ENCODE results near the gene SHISAL2B. TPM values are rescaled to one million over a fixed set of nuclear protein-coding genes. Genes with fewer than 3 reads are reported as not detected.
A peak's percentile ranks its signal among the peaks of the same experiment; 100 is the strongest.

The SHISAL2B gene
- total RNA-seq, 4 donors from 2014 or later = not detected

GRCh38 chr5:64766941-64767340, 76.6 kb downstream of the SHISAL2B start:
- H3K27ac ChIP-seq (replicated peaks in 1 of 4) = no peak overlapping the region
- H3K4me3 ChIP-seq = peak overlapping the region; percentile 65 to 89 (median 85)
- WGBS = 84% methylated on average over 2 of the region's 2 CpGs
- TF ChIP-seq POLR2AphosphoS5 (IDR thresholded peaks at IDR 0.05) (no peak), EP300 (IDR thresholded peaks at IDR 0.05) (no peak), POLR2A (IDR thresholded peaks at IDR 0.05; ENCODE audit: low read depth) (no peak)
- intact Hi-C loops (cut with DNase I) = no loop called here
- no peak for DNase-seq (ENCODE audit: extremely low spot score)
- no peaks in the 10 kb centered on the region for H3K27me3 ChIP-seq
- no peaks in the 10 kb centered on the region for H3K9me3 ChIP-seq
- H3K4me1 ChIP-seq = peaks cover 28 to 55% (median 47%) of the 10 kb centered on the region in 4 donors
- peaks cover 0 to 21% (median 6%) of the 10 kb centered on the region in 4 donors for H3K36me3 ChIP-seq

Other genes starting within 250 kb of the SHISAL2B start
- gene RGS7BP, start 184.5 kb upstream of the SHISAL2B start, total RNA-seq = 1 to 10 TPM; 1.2 to 4.7 (median 4.1) TPM
- gene SREK1IP1, start 78.2 kb downstream of the SHISAL2B start, total RNA-seq = 10 to 100 TPM; 10.7 to 17.4 (median 11.0) TPM
- 10 to 100 TPM; 12.3 to 21.2 (median 13.4) TPM for gene CWC27, start 78.4 kb downstream of the SHISAL2B start, total RNA-seq